Measurements from ENCODE around the gene STAC.

DNA sequence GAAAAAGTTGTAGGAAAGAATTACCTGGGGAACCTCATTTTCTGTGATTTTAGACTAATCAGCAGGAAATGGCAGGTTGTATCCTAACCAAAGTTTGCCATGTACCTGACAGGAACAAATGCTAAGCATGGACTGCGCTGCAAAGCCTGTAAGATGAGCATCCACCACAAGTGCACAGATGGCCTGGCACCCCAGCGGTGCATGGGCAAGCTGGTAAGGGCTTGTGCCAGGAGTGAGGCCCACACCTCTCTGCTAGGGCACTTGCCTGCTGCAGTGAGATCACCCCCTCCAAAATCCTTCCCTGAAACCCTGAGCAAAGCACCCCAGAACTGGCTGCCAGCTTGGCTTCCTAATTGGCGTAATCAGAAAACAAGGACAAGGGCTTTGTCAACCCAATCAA, 102.6 kb downstream of the STAC start:
- TF ChIP-seq GLIS3 (CRISPR knock-in tag; IDR thresholded peaks at IDR 0.05) (no peak), RARB (CRISPR knock-in tag; IDR thresholded peaks at IDR 0.05) (no peak), BACH2 (CRISPR knock-in tag; IDR thresholded peaks at IDR 0.05; ENCODE audit: borderline replicate concordance) (no peak)

Data from SK-N-SH treated with all-trans-retinoic acid at 6 μM for 48 hours (cell line).